Measurements from ENCODE around the gene CLCN2.

CLCN2 gene

GRCh38 chr3:184320104-184320445, 41.3 kb downstream of the CLCN2 start:
- TF ChIP-seq CTCF (IDR thresholded peaks at IDR 0.05; ENCODE audit: control insufficient read depth, insufficient read depth, low read depth, low read length, missing control alignments) = no peak
- peak; percentile 89 for DNase-seq (ENCODE audit: low read depth)
- peak overlapping the region; percentile 27 for H3K4me3 ChIP-seq (ENCODE audit: control insufficient read depth, low read depth, low read length)

GRCh38 chr3:184317201-184317600, 44.2 kb downstream of the CLCN2 start:
- TF ChIP-seq CTCF (IDR thresholded peaks at IDR 0.05; ENCODE audit: control insufficient read depth, insufficient read depth, low read depth, low read length, missing control alignments) = no peak
- DNase-seq (ENCODE audit: low read depth) = no peak
- H3K4me3 ChIP-seq (ENCODE audit: control insufficient read depth, low read depth, low read length) = peak overlapping the region; percentile 70

- no peak for TF ChIP-seq CTCF (IDR thresholded peaks at IDR 0.05; ENCODE audit: control insufficient read depth, insufficient read depth, low read depth, low read length, missing control alignments)
- peak overlapping the region; percentile 70 for H3K4me3 ChIP-seq (ENCODE audit: control insufficient read depth, low read depth, low read length)
- no peak for DNase-seq (ENCODE audit: low read depth)
Observed at GRCh38 chr3:184316792-184317191, 44.6 kb downstream of the CLCN2 start.

GRCh38 chr3:184315871-184316661, 45.3 kb downstream of the CLCN2 start:
- DNase-seq (ENCODE audit: low read depth) = no peak
- peak overlapping the region; percentile 70 for H3K4me3 ChIP-seq (ENCODE audit: control insufficient read depth, low read depth, low read length)
- no peak for TF ChIP-seq CTCF (IDR thresholded peaks at IDR 0.05; ENCODE audit: control insufficient read depth, insufficient read depth, low read depth, low read length, missing control alignments)

GRCh38 chr3:184315543-184315867, 45.9 kb downstream of the CLCN2 start:
- no peak for TF ChIP-seq CTCF (IDR thresholded peaks at IDR 0.05; ENCODE audit: control insufficient read depth, insufficient read depth, low read depth, low read length, missing control alignments)
- peak overlapping the region; percentile 70 for H3K4me3 ChIP-seq (ENCODE audit: control insufficient read depth, low read depth, low read length)
- no peak for DNase-seq (ENCODE audit: low read depth)

GRCh38 chr3:184314700-184315542, 46.5 kb downstream of the CLCN2 start:
- peak overlapping the region; percentile 70 for H3K4me3 ChIP-seq (ENCODE audit: control insufficient read depth, low read depth, low read length)
- TF ChIP-seq CTCF (IDR thresholded peaks at IDR 0.05; ENCODE audit: control insufficient read depth, insufficient read depth, low read depth, low read length, missing control alignments) = no peak
- DNase-seq (ENCODE audit: low read depth) = no peak
